MM.1S (cell line): ENCODE data around the gene ALDH3B1.

Experiments
- DNase-seq: peaks from one replicate; pipeline ENCODE4 v3.0.0-alpha.2; 2015
- H2AFZ ChIP-seq: fragments of 300-600 bp; sonication (generic); 2 replicates; pipeline ENCODE4 v1.6.0; 2016; ENCODE audit warnings: antibody characterized with exemption, low read length
- H3F3A ChIP-seq: fragments of 300-600 bp; sonication (generic); 2 replicates; pipeline ENCODE4 v1.6.1; 2016; ENCODE audit warnings: mild to moderate bottlenecking, antibody characterized with exemption, low read length, moderate library complexity, mixed read lengths; ENCODE audit not compliant: insufficient read depth
- H3K27ac ChIP-seq: fragments of 300-600 bp; sonication (generic); 2 replicates; pipeline ENCODE4 v1.5.1; 2016; ENCODE audit warnings: mild to moderate bottlenecking, low read length
- H3K27me3 ChIP-seq: fragments of 300-600 bp; sonication (generic); replicated peaks from 2 replicates; pipeline ENCODE4 v1.6.0; 2016; ENCODE audit warnings: low read length; ENCODE audit not compliant: insufficient read depth
- H3K36me3 ChIP-seq: fragments of 300-600 bp; sonication (generic); replicated peaks from 2 replicates; pipeline ENCODE4 v1.6.1; 2016; ENCODE audit warnings: mild to moderate bottlenecking, low read length, mixed read lengths; ENCODE audit not compliant: insufficient read depth
- H3K4me1 ChIP-seq: fragments of 300-600 bp; sonication (generic); 2 replicates; pipeline ENCODE4 v1.6.1; 2016; ENCODE audit warnings: low read length, mixed read lengths
- H3K4me2 ChIP-seq: fragments of 300-600 bp; sonication (generic); 2 replicates; pipeline ENCODE4 v1.6.0; 2016; ENCODE audit warnings: low read depth, low read length
- H3K4me3 ChIP-seq: fragments of 300-600 bp; sonication (generic); 2 replicates; pipeline ENCODE4 v1.5.1; 2016; ENCODE audit warnings: low read length, mixed read lengths
- H3K79me2 ChIP-seq: fragments of 300-600 bp; sonication (generic); 2 replicates; pipeline ENCODE4 v1.6.1; 2016; ENCODE audit warnings: mixed run types, low read length, mixed read lengths
- H3K9ac ChIP-seq: fragments of 300-600 bp; sonication (generic); 2 replicates; pipeline ENCODE4 v1.6.1; 2016; ENCODE audit warnings: low read length, mixed read lengths
- H3K9me2 ChIP-seq: fragments of 300-600 bp; sonication (generic); replicated peaks from 2 replicates; pipeline ENCODE4 v1.6.1; 2016; ENCODE audit warnings: mild to moderate bottlenecking, low read length, mixed read lengths; ENCODE audit not compliant: insufficient read depth
- H3K9me3 ChIP-seq: fragments of 300-600 bp; sonication (generic); replicated peaks from 2 replicates; pipeline ENCODE4 v1.6.1; 2016; ENCODE audit warnings: mild to moderate bottlenecking, low read length, mixed read lengths; ENCODE audit not compliant: insufficient read depth
- H4K20me1 ChIP-seq: fragments of 300-600 bp; sonication (generic); 2 replicates; pipeline ENCODE4 v1.6.1; 2016; ENCODE audit warnings: mild to moderate bottlenecking, low read length, moderate library complexity, mixed read lengths; ENCODE audit not compliant: insufficient read depth
- EZH2 ChIP-seq: fragments of 300-600 bp; sonication (generic); optimal IDR thresholded peaks from 2 replicates; pipeline ENCODE3; 2017; ENCODE audit warnings: low read depth, mild to moderate bottlenecking, antibody characterized with exemption, low read length, mixed read lengths
- EZH2phosphoT487 ChIP-seq: fragments of 300-600 bp; sonication (generic); IDR thresholded peaks from 2 replicates; pipeline ENCODE4 v1.6.1; 2018; ENCODE audit warnings: antibody characterized with exemption, low read length
- TF ChIP-seq, protein P1 (sequence below): fragments of 300-600 bp; sonication (generic); IDR thresholded peaks from 2 replicates; pipeline ENCODE4 v1.5.1; 2016; ENCODE audit warnings: antibody characterized with exemption, low read length, mixed read lengths

ALDH3B1 gene

DNA sequence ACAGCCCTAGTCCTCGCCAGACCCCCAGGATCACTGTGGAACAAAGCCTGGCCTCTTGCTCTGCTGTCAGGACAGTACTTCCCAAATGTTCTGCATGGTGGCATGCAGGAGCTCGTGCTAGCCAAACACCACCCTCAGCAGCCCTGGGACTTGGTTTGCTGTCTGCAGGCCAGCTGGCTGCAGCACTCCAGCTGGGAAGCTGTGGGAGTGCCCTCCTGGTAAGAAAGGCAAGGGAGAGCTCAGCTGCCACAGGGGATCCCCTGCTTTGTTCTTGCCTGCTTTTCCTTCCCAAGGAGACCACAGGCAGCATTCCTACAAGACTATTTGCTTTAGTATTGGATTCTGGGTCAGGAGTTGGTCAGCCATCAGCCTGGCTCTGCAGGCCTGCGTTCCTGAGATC, 56.6 kb downstream of the ALDH3B1 start:
- Histone ChIP-seq H3F3A (no peaks in the 10 kb centered on the region), H3K9me2 (no peaks in the 10 kb centered on the region), H3K9ac (no peak overlapping the region), H2AFZ (no peak overlapping the region), H3K27ac (no peak overlapping the region), H4K20me1 (no peaks in the 10 kb centered on the region), H3K79me2 (no peaks in the 10 kb centered on the region), H3K4me1 (no peaks in the 10 kb centered on the region), H3K27me3 (no peaks in the 10 kb centered on the region), H3K4me3 (no peak overlapping the region), H3K36me3 (0 out of 2 replicates have a peak, but pooled peaks cover 2% of the 10 kb centered on the region), H3K9me3 (no peaks in the 10 kb centered on the region), H3K4me2 (no peak overlapping the region)
- TF ChIP-seq EZH2 (no peak), EZH2phosphoT487 (no peak)
- TF ChIP-seq, protein P1, sequence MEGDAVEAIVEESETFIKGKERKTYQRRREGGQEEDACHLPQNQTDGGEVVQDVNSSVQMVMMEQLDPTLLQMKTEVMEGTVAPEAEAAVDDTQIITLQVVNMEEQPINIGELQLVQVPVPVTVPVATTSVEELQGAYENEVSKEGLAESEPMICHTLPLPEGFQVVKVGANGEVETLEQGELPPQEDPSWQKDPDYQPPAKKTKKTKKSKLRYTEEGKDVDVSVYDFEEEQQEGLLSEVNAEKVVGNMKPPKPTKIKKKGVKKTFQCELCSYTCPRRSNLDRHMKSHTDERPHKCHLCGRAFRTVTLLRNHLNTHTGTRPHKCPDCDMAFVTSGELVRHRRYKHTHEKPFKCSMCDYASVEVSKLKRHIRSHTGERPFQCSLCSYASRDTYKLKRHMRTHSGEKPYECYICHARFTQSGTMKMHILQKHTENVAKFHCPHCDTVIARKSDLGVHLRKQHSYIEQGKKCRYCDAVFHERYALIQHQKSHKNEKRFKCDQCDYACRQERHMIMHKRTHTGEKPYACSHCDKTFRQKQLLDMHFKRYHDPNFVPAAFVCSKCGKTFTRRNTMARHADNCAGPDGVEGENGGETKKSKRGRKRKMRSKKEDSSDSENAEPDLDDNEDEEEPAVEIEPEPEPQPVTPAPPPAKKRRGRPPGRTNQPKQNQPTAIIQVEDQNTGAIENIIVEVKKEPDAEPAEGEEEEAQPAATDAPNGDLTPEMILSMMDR: no peak
- DNase-seq: no peak

DNA sequence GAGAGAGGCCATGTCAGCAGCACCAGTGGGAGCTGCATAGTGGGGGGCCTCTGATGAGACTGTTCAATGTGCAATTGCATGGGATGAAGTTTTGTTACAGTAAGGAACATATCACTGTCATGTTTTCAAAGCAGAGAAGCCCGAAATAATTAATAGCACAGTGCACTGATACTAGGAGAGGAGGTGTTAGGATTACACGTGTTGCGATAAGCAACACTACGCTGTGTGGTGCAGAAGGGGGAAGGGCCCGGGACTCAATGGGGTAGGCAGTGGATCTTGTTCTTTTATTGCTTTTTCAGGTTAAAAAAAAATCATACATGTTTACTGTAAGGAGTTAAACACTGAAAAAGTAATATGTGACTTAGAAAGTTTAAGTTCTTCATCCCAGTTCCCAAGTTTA, 57.9 kb downstream of the ALDH3B1 start:
- Histone ChIP-seq H3K36me3 (0 out of 2 replicates have a peak, but pooled peaks cover 2% of the 10 kb centered on the region), H3K27me3 (no peaks in the 10 kb centered on the region), H3K4me3 (no peak overlapping the region), H3F3A (no peaks in the 10 kb centered on the region), H3K9me3 (no peaks in the 10 kb centered on the region), H3K4me2 (no peak overlapping the region), H3K4me1 (no peaks in the 10 kb centered on the region), H3K27ac (no peak overlapping the region), H3K9me2 (no peaks in the 10 kb centered on the region), H3K9ac (no peak overlapping the region), H3K79me2 (no peaks in the 10 kb centered on the region), H2AFZ (no peak overlapping the region), H4K20me1 (no peaks in the 10 kb centered on the region)
- TF ChIP-seq, protein P1: no peak
- TF ChIP-seq EZH2 (no peak), EZH2phosphoT487 (no peak)
- DNase-seq: no peak

DNA sequence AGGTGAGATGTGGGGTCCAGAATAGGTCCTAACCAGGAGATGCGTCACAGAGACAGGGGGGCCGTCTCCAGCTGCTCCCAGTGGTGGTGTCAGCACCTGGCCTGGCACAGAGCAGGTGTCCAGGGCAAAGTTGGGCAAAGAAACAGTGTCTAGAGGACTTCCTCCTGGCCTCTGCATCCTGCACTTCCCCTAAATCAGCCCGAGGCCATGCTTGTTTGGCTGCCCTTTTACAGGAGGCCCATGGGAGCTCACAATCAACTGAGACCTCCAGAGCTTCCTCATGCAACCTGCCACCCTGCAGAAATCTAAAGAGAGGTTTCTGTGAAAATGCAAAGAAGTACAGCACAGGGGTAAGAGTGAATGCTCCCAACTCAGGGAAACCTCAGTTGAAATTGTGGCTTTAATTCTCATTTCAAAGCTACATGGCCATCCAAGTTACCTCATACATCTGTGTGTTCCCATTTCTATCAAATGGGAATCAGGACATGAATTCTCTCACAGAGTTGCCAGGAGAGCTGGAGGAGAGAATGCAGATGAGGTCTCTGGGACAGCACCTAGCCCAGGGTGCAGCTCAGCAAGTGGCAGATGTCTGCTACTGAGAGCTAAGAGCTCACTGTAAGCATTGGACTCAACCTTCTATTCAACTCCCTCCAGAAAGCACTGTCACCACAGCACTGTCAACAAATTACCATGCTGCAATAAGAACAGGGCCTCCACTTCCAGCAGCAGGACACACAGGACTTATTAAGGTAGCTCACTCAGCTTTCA, 61.3 kb downstream of the ALDH3B1 start:
- no peaks in the 10 kb centered on the region for H4K20me1 ChIP-seq
- no peak for TF ChIP-seq EZH2
- TF ChIP-seq EZH2phosphoT487: no peak
- TF ChIP-seq, protein P1: no peak
- no peaks in the 10 kb centered on the region for H3K79me2 ChIP-seq
- H3K9me3 ChIP-seq: no peaks in the 10 kb centered on the region
- H3K4me1 ChIP-seq: no peaks in the 10 kb centered on the region
- H2AFZ ChIP-seq: no peak overlapping the region
- H3K27me3 ChIP-seq: no peaks in the 10 kb centered on the region
- no peak overlapping the region for H3K27ac ChIP-seq
- 0 out of 2 replicates have a peak, but pooled peaks cover 2% of the 10 kb centered on the region for H3K36me3 ChIP-seq
- DNase-seq: no peak
- H3K4me3 ChIP-seq: no peak overlapping the region
- H3K4me2 ChIP-seq: no peak overlapping the region
- H3K9me2 ChIP-seq: no peaks in the 10 kb centered on the region
- no peak overlapping the region for H3K9ac ChIP-seq
- no peaks in the 10 kb centered on the region for H3F3A ChIP-seq
